H1 (cell line): ENCODE results near the gene NEBL. TPM values are rescaled to one million over a fixed set of nuclear protein-coding genes. Genes with fewer than 3 reads are reported as not detected.

ENCODE experiments used
- CTCF ChIA-PET: fragments of 300-600 bp; sonication (Branson Sonifier 250); formaldehyde crosslinking; loops from one replicate; lab custom pipeline; 2021; ENCODE audit not compliant: partially characterized antibody; lab: Charles Lee
- POLR2A ChIA-PET: fragments of 300-600 bp; sonication (Branson Sonifier 250); formaldehyde crosslinking; loops from one replicate; lab custom pipeline; 2021; ENCODE audit warnings: inconsistent platforms; ENCODE audit not compliant: partially characterized antibody; lab: Charles Lee
- DNase-seq, 2 experiments: peaks; one replicate each; pipeline versions ENCODE4 v3.0.0 to v3.0.0-alpha.2; 2010 to 2022; ENCODE audit warnings: low spot score in 2 of 2, low read depth in 1 of 2, mixed read lengths in 1 of 2
- FAIRE-seq: peaks from 2 replicates; lab custom pipeline; 2011; peaks lifted over from hg19 to GRCh38; lab: Jason Lieb, UNC
- H2AFZ ChIP-seq: 2 replicates; pipeline ENCODE4 v1.8.1; 2012; ENCODE audit warnings: low read length, inconsistent platforms
- H2AK5ac ChIP-seq: 2 replicates; pipeline ENCODE4 v1.6.1; 2013; ENCODE audit warnings: low read depth, low read length
- H2BK120ac ChIP-seq: replicated peaks from 2 replicates; pipeline ENCODE3; 2013; ENCODE audit warnings: low read depth, low read length, inconsistent platforms
- H2BK12ac ChIP-seq: 2 replicates; pipeline ENCODE4 v1.6.1; 2013; ENCODE audit warnings: low read depth, low read length
- H2BK15ac ChIP-seq: 2 replicates; pipeline ENCODE4 v1.6.1; 2013; ENCODE audit warnings: low read length
- H2BK20ac ChIP-seq: 2 replicates; pipeline ENCODE4 v1.6.1; 2013; ENCODE audit warnings: low read length
- H2BK5ac ChIP-seq: 2 replicates; pipeline ENCODE4 v1.6.1; 2013; ENCODE audit warnings: low read depth, low read length
- H3K14ac ChIP-seq: 2 replicates; pipeline ENCODE4 v1.6.1; 2013; ENCODE audit warnings: inconsistent platforms; ENCODE audit not compliant: insufficient read length
- H3K18ac ChIP-seq: 2 replicates; pipeline ENCODE4 v1.6.1; 2013; ENCODE audit warnings: low read length; ENCODE audit errors: extremely low read depth
- H3K23ac ChIP-seq: 2 replicates; pipeline ENCODE4 v1.6.1; 2013; ENCODE audit warnings: inconsistent platforms; ENCODE audit not compliant: insufficient read length
- H3K23me2 ChIP-seq: 2 replicates; pipeline ENCODE4 v1.6.1; 2013; ENCODE audit warnings: low read depth, low read length
- H3K27ac ChIP-seq: 2 replicates; pipeline ENCODE4 v1.6.1; 2011; ENCODE audit warnings: low read depth, low read length, inconsistent platforms
- H3K27me3 ChIP-seq, 4 experiments: replicated peaks in 1 of 4; 1 replicate in 1 of 4; 2 replicates in 3 of 4; pipeline versions ENCODE4 v1.6.1 to v1.8.1; 2011 to 2013; ENCODE audit warnings: low read length in 3 of 4, mild to moderate bottlenecking in 3 of 4, inconsistent platforms in 2 of 4, mixed read lengths in 2 of 4, moderate library complexity in 1 of 4; ENCODE audit not compliant: control insufficient read depth in 3 of 4, insufficient read depth in 3 of 4; ENCODE audit errors: extremely low read depth in 1 of 4
- H3K36me3 ChIP-seq, 4 experiments: 2 replicates each; pipeline versions ENCODE4 v1.6.1 to v1.8.1; 2011 to 2013; ENCODE audit warnings: mild to moderate bottlenecking in 4 of 4, low read length in 3 of 4, moderate library complexity in 2 of 4, control low read depth in 1 of 4, inconsistent platforms in 1 of 4; ENCODE audit not compliant: insufficient read depth in 4 of 4, control insufficient read depth in 2 of 4
- H3K4ac ChIP-seq: replicated peaks from 2 replicates; pipeline ENCODE3; 2013; ENCODE audit warnings: low read length, low read depth, mixed read lengths, inconsistent platforms; ENCODE audit not compliant: insufficient read length
- H3K4me1 ChIP-seq, 4 experiments: replicated peaks in 1 of 4; 1 replicate in 1 of 4; 2 replicates in 3 of 4; pipeline versions ENCODE4 v1.6.1 to v1.8.1; 2011 to 2013; ENCODE audit warnings: low read length in 3 of 4, inconsistent platforms in 2 of 4, mixed read lengths in 1 of 4; ENCODE audit not compliant: insufficient read depth in 4 of 4, control insufficient read depth in 3 of 4
- H3K4me2 ChIP-seq, 2 experiments: 2 replicates each; pipeline versions ENCODE4 v1.6.1 to v1.8.1; 2011 to 2013; ENCODE audit warnings: low read depth in 2 of 2, low read length in 2 of 2, control low read depth in 1 of 2, inconsistent platforms in 1 of 2, mild to moderate bottlenecking in 1 of 2; ENCODE audit not compliant: insufficient read depth in 1 of 2
- H3K4me3 ChIP-seq, 4 experiments: fragments of 200-600, 300-600 bp in 1 of 4; sonication (generic), shearing (Covaris generic), sonication (Bioruptor Twin) in 1 of 4; 2 replicates each; pipeline versions ENCODE4 v1.5.1 to v1.8.1; 2011 to 2016; ENCODE audit warnings: low read length in 4 of 4, low read depth in 3 of 4, control low read depth in 2 of 4, inconsistent platforms in 2 of 4, mild to moderate bottlenecking in 2 of 4, mixed read lengths in 1 of 4, moderate library complexity in 1 of 4; ENCODE audit not compliant: insufficient read depth in 2 of 4; ENCODE audit errors: extremely low read depth in 1 of 4
- H3K56ac ChIP-seq: replicated peaks from 2 replicates; pipeline ENCODE3; 2013; ENCODE audit warnings: low read depth, mild to moderate bottlenecking, mixed read lengths, low read length, inconsistent platforms; ENCODE audit not compliant: insufficient read length
- H3K79me1 ChIP-seq: 2 replicates; pipeline ENCODE4 v1.6.1; 2013; ENCODE audit warnings: low read depth, low read length, control low read depth
- H3K79me2 ChIP-seq, 2 experiments: 2 replicates each; pipeline versions ENCODE4 v1.6.1 to v1.8.1; 2012 to 2013; ENCODE audit warnings: low read length in 2 of 2, mild to moderate bottlenecking in 2 of 2, inconsistent platforms in 1 of 2; ENCODE audit not compliant: insufficient read depth in 2 of 2, control insufficient read depth in 1 of 2
- H3K9ac ChIP-seq, 4 experiments: replicated peaks in 1 of 4; 1 replicate in 1 of 4; 2 replicates in 3 of 4; pipeline versions ENCODE4 v1.6.1 to v1.8.1; 2011 to 2013; ENCODE audit warnings: low read depth in 3 of 4, low read length in 3 of 4, control low read depth in 2 of 4, mild to moderate bottlenecking in 2 of 4, moderate library complexity in 2 of 4, inconsistent platforms in 1 of 4; ENCODE audit errors: extremely low read depth in 1 of 4
- H3K9me3 ChIP-seq, 2 experiments: 2 replicates each; pipeline versions ENCODE4 v1.6.1 to v1.8.1; 2012 to 2013; ENCODE audit warnings: mild to moderate bottlenecking in 2 of 2, moderate library complexity in 2 of 2, control low read depth in 1 of 2, inconsistent platforms in 1 of 2, low read depth in 1 of 2, low read length in 1 of 2, mixed read lengths in 1 of 2; ENCODE audit not compliant: insufficient read depth in 2 of 2
- H4K20me1 ChIP-seq, 2 experiments: replicated peaks in 1 of 2; 2 replicates each; pipeline versions ENCODE3 to v1.8.1; 2011 to 2013; ENCODE audit warnings: inconsistent platforms in 2 of 2, low read length in 2 of 2, mild to moderate bottlenecking in 1 of 2; ENCODE audit not compliant: insufficient read depth in 2 of 2, control insufficient read depth in 1 of 2
- H4K5ac ChIP-seq: 2 replicates; pipeline ENCODE4 v1.6.1; 2013; ENCODE audit warnings: low read length, low read depth, mixed read lengths, inconsistent platforms; ENCODE audit not compliant: insufficient read length
- H4K8ac ChIP-seq: 2 replicates; pipeline ENCODE4 v1.8.0; 2013; ENCODE audit warnings: mild to moderate bottlenecking, moderate library complexity, low read length, inconsistent platforms; ENCODE audit not compliant: insufficient read depth; ENCODE audit errors: extremely low read depth
- H4K91ac ChIP-seq: replicated peaks from 2 replicates; pipeline ENCODE3; 2013; ENCODE audit warnings: low read length, mixed read lengths, inconsistent platforms; ENCODE audit not compliant: insufficient read length
- CBX8 ChIP-seq: fragments of 300-800, 300-1000 bp; sonication (generic); IDR thresholded peaks from 2 replicates; pipeline ENCODE4 v1.7.1; 2016; ENCODE audit warnings: low read depth, low read length, borderline replicate concordance
- WGBS, 2 experiments: shearing (Covaris generic) in 1 of 2; methylation state at CpG; one replicate each; pipeline versions ENCODE4 v1.1.6 to v1.1.7; 2013 to 2015; ENCODE audit warnings: low lambda C conversion rate in 2 of 2, mixed read lengths in 2 of 2, inconsistent platforms in 1 of 2, low coverage in 1 of 2, missing lambda C conversion rate in 1 of 2; ENCODE audit not compliant: insufficient replicate concordance in 2 of 2, insufficient coverage in 1 of 2, insufficient read length in 1 of 2; ENCODE audit errors: extremely low coverage in 1 of 2, missing lambda C conversion rate in 1 of 2; 5-methylcytosine and 5-hydroxymethylcytosine counted together
- polyA plus RNA-seq, 7 experiments: library from polyadenylated mRNA; depleted of rRNA in 3 of 7; stranded (reverse) in 5 of 7; unstranded in 2 of 7; fragments of >200 nt in 5 of 7; fragments of 200-250 nt in 2 of 7; gene quantifications; 1 replicate in 5 of 7; 2 replicates in 1 of 7; 4 replicates in 1 of 7; pipeline versions ENCODE4 v1.2.1 to v1.2.3, GENCODE V29; 2011 to 2013; ENCODE audit warnings: missing spikeins in 2 of 7, mixed read lengths in 2 of 7
- total RNA-seq: library from RNA; stranded (reverse); fragmentation: NEBNext Ultra II Directional; extraction: Animal tissue kit (Norgen Biotek cat#: 25700); gene quantifications from 2 replicates; pipeline ENCODE4 v1.2.1, GENCODE V29; 2021
- TF ChIP-seq, protein P1 (sequence below): IDR thresholded peaks from 2 replicates; pipeline ENCODE4 v1.6.1; 2011; ENCODE audit warnings: low read depth, mild to moderate bottlenecking, low read length; ENCODE audit not compliant: insufficient read depth

The NEBL gene
- total and polyA plus RNA-seq, 2 of the 8 experiments (the other 6 are each of a cell fraction or from before 2014, with no cell fraction given), result 7.5 to 10.5 TPM

DNA sequence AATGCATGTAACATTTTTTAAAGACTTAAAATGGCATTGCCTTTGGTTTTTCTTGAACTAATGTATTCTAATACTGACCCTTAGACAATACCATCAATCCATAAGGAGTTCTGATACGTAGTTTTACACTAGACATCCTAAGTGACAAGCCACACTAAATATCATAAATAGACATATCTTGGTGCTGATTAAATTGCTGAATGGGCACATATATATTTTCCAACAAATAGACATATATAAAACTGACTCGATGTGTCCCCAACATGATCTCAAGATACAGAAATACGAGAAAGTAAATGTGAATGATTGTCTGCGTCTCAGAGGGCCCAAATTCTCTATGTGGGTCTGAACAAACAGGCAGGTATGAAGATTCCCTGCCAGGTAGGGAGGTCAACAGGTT is 99.8 kb downstream of the NEBL start:
- no peak overlapping the region for H2BK120ac ChIP-seq
- no peak overlapping the region for H2AFZ ChIP-seq
- no peaks in the 10 kb centered on the region for H4K20me1 ChIP-seq
- H4K8ac ChIP-seq, result no peak overlapping the region
- no peaks in the 10 kb centered on the region for H3K36me3 ChIP-seq
- H3K4me3 ChIP-seq, result no peak overlapping the region
- no peak overlapping the region for H3K9ac ChIP-seq
- no peak overlapping the region for H3K4me2 ChIP-seq
- H2BK15ac ChIP-seq, result no peak overlapping the region
- H3K79me1 ChIP-seq, result no peaks in the 10 kb centered on the region
- ChIA-PET POLR2A (no interaction called here), CTCF (no interaction called here)
- no peak overlapping the region for H2BK12ac ChIP-seq
- H3K4ac ChIP-seq, result no peak overlapping the region
- H3K27me3 ChIP-seq, result no peaks in the 10 kb centered on the region
- no peak overlapping the region for H3K18ac ChIP-seq
- no peak overlapping the region for H4K91ac ChIP-seq
- H4K5ac ChIP-seq, result no peak overlapping the region
- no peak for DNase-seq
- H3K56ac ChIP-seq, result no peak overlapping the region
- no peak for FAIRE-seq
- no peak for TF ChIP-seq CBX8
- TF ChIP-seq, protein P1, sequence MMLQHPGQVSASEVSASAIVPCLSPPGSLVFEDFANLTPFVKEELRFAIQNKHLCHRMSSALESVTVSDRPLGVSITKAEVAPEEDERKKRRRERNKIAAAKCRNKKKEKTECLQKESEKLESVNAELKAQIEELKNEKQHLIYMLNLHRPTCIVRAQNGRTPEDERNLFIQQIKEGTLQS, result no peak
- no peaks in the 10 kb centered on the region for H3K23me2 ChIP-seq
- H3K9me3 ChIP-seq, result no peaks in the 10 kb centered on the region
- H3K79me2 ChIP-seq, result no peaks in the 10 kb centered on the region
- no peak overlapping the region for H3K27ac ChIP-seq
- no peak overlapping the region for H2BK20ac ChIP-seq
- no peak overlapping the region for H3K14ac ChIP-seq
- H2AK5ac ChIP-seq, result no peak overlapping the region
- H3K4me1 ChIP-seq, result no peaks in the 10 kb centered on the region
- no peak overlapping the region for H3K23ac ChIP-seq
- H2BK5ac ChIP-seq, result no peak overlapping the region
- WGBS, 2 experiments, result 68% methylated on average over 4 of the region's 4 CpGs; no CpG with 5 or more reads in 1 of the 2 experiments
